GM21825 (cell line): ENCODE data around the gene GPN3.
"Not testable (repeated sequence)": the region's sequence is repeated elsewhere in the genome, so short reads cannot be mapped to it uniquely, and the experiment has no call there.

Experiments used
- ATAC-seq: cut with Tn5 transposase; IDR thresholded peaks from one replicate; pipeline ENCODE4 v1.9.1; 2021; ENCODE audit warnings: mild to moderate bottlenecking, moderate library complexity; ENCODE audit not compliant: unreplicated experiment

GPN3 gene

DNA sequence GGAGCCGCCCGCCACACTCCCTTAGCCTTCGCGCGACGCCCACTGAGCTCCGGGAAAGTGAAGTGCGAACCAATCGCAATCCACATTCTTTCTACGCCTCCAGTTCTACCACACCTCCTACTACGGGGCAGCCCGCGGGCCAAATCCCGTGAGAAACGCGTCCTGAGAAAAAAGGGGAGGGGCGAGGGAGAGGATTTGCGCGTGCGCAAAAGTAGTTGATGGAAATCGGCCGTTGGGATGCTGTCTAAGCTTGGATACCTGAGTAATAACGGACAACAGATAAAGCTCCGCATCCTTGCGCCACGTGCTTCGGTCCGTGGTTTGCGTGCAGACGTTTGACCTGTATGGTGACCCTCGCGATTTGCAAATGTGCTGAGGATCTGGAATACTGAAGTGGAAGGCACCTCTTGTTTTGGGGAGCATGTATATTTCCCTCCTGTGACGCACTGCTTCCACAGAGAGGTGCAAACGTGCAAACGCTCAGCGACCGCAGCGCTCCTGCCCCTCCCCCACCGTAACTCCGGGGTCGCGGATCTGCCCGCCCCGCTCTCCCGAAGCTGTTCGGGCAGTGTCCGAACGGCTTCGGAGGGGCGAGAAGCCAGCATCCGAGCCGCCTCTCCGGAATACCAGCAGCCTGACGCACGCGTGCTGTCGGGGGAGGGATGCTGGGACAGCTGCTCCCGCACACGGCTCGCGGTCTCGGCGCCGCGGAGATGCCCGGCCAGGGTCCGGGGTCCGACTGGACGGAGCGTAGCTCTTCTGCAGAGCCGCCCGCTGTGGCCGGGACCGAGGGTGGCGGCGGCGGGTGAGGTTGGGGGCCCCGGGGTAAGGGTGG, at the start of gene GPN3, which contains the start of gene FAM216A:
Gene GPN3 (minus strand): TSS at position 44 of the 835 bp plus-strand sequence. CDS start 54 bp downstream, outside the sequence.
Gene FAM216A (plus strand): TSS at position 632 of the 835 bp plus-strand sequence. CDS start 31 bp downstream, at position 663.
- ATAC-seq: peak; percentile 72

DNA sequence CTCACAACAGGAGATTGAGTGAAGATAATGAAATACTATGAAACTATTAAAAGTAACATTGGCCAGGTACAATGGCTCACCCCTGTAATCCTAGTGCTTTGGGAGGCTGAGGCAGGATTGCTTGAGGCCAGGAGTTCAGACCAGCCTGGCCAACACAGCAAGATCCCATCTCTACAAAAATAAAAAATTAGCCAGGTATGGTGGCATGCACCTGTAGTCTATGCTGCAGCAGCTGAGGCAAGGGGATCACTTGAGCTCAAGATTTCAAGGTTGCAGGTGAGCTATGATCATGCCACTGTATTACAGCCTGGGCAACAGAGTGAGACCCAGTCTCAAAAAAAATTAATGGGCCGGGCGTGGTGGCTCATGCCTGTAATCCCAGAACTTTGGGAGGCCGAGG, 48.9 kb upstream of the GPN3 start:
- no peak for ATAC-seq

DNA sequence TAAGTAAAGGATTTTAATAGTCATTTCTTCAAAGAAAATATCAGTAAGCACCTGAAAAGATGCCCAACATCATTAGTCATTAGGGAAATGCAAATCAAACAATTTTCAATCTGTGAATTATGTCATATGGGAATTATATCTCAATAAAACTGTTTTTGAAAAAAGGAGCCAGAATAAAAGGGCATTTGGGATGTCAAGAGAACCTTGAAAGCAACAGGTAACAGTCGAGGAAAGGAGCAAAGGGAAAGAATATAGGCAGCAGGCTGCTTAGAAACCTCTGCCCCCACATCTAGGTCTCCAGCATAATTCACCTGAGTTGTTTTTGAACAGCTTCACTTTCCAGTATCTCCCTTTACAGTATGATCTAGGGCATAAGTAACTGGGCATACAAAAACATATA, 46.3 kb upstream of the GPN3 start:
- no peak for ATAC-seq

DNA sequence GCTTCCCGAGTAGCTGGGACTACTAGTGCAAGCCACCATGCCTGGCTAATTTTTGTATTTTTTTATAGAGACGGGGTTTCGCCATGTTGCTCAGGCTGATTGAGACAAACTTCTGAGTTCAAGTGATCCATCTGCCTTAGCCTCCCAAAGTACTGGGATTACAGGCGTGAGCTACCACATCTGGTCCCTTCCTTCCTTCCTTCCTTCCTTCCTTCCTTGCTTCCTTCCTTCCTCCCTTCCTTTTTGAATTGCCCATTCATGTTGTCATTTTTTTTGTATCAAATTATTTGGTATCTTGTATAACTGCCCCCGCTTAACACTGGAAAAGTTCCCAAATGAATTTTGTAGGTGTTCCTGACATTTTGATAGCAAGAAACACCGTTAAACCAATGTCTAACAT, 45.8 kb upstream of the GPN3 start:
- ATAC-seq: no peak

DNA sequence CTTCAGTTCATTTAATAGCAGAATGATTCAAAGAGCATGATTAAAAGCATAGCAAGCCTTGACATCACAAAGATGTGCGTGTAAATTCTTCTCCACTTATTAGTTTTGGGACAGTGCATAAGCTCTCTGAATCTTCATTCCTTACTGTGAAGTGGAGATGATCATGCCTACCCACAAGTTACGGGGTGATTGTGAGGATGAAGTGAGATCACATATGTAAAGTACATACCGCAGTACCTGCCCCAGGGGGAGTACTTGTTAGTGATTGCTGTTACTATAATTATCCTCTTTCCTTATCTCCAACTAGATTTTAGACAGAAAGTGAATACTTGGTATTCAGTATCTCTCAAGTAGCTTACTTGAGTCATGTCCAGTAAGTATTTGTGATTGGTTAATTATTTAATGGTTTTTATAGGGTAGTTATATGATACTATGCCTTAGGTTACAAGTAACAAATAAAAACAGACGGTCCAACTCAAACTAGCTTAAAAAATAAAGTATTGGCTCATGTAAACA, 40.1 kb upstream of the GPN3 start:
- no peak for ATAC-seq

DNA sequence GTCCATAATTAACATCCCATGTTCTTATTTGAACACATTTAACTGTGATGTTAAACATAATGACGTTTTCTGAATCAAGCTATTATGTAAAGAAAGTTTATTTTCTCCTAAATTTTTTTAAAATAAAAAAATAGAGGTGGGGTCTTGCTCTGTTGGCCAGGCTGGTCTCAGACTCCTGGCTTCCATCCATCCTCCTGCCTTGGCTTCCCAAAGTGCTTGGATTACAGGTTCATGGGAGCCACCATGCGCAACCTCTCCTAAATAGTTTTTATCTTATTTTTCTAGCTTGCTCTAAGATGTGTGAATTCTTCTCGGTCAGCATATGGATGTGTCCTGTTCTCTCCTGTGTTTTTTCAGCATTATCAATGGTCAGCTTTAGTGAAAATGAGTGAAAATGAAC, 37.3 kb upstream of the GPN3 start:
- ATAC-seq: no peak

DNA sequence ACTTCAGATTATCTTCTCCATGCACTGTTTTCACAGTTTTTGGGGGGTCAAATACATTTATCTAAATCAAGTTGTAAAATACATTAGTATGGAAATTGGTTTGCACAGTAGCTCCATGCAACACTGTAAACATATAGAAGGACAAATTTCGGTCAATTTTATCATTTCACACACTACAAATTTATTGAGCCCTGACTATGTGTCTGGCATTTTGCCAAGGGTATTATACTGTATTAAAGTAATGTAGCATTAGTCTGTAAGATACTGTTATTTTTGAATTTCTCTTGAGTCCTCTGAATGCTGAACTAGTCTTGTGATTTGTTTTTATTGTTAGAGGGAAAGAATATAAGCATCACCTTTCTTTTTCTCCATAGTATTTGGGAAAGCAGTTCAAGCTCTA, 35.4 kb upstream of the GPN3 start:
- ATAC-seq: no peak

DNA sequence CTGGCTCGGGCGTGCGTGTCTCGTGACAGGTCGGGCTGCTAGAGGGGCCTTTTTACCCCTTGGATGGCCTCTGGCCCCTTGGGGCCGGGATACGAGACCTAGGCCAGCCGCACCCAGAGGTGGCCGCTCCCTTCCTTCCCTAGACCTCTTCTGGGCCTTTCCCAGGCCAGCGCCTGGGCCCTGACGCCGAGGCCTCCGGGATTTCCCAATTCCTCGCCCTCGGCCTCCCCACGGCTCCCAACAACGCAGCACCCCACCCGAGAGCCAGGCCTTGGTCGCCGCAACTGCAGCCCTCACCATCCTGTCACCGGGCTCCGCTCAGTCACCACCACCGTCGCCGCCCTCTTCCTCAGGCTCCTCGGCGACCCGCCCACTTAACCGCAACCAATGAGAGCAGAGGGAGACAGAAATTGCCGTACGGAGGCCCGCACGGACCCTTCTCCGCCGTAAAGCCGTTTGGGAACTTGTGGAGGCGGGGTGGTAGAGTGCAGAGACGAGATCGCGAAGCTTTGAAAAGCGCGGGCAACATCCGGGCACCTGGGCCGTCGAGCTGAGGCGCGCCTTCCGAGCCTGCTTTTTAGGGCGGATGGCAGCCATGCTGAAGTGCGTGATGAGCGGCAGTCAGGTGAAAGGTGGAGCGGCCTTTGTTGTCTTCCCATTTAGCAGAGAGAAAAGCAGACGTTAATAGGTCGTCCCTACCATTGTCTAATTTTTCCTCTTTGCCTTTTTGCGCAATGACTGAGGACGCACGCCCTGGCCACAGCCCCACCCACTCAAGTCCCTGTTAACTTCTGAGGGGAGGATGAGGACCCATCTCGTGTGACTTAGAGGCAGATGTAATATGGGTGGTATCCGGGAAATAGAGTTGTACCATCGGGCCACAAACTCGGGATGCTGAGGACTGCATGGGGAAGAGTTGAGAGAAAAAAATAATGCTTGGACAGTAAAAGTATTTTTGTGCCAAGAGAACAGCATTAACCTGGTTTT, 34.0 kb upstream of the GPN3 start, which contains the start of the genes RAD9B and VPS29:
Gene RAD9B (plus strand): TSS at position 580 of the 987 bp plus-strand sequence. CDS start 7 bp downstream, at position 587.
Gene VPS29 (minus strand): TSS at position 360 of the 987 bp plus-strand sequence. CDS start 60 bp downstream, at position 300.
- peak; percentile 90 for ATAC-seq

DNA sequence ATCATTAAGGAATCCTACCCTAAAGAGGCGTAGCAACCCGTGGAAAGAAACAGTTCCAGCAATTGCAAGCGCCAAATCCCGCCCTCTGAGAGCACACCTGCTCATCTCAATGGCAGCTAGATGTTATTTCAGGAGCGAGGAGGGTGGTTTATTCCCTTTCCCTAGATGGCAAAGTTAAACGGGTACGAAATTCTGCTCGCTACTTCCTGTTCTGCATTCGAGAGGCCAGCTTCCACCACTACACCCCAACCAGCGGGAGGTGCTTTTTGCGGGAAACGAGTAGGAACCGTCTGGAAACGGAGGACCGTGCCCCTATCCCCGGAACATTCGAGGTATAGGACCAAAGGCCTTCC, 33.3 kb upstream of the GPN3 start:
- ATAC-seq: peak; percentile 6

DNA sequence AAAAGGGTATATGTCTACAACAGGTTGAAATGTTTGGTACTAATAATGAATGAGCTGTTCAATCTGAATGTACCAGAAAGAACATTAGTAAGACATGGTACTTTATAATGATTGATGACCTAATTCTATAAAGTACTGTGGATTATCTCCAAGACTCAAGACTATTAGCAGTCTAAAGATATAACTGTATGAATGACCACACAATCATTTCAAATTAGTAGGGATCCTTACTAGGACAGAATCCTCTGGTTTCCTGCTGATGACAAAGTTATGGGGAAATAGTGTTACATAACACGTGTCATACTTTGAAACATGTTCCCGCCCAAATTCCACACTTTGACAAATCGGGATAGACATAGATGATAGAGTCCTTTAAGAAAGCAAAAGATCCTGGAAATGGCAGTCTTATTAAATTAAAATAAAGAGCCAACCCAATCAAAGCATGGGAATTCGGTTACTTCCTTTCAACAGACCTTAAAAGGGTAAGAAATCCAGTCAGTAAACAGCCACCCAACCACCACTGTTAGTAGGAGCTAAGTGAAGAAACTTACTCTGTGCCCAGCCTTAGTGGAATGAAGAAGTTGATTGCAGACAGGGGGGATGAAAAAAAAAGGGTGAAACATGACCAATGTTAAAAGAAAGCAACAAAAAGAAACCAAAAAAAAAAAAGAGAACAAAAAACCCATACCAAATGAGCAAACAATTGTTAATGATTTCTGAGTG, 31.1 kb upstream of the GPN3 start:
- ATAC-seq: no peak

DNA sequence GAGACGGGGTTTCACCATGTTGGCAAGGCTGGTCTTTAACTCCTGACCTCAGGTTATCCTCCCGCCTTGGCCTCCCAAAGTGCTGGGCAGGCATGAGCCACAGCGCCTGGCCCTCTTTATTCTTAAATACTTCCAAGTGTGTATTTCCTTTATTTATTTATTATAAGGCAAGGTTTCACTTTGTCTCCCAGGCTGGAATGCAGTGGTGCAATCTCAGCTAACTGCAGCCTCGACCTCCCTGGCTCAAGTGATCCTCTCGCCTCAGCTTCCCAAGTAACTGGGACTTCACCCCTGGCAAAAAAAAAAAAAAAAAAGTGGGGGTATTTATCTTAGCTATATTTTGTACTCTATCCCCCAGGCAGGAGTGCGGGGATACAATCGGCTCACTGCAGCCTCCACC, 7.4 kb upstream of the GPN3 start:
- no peak for ATAC-seq

DNA sequence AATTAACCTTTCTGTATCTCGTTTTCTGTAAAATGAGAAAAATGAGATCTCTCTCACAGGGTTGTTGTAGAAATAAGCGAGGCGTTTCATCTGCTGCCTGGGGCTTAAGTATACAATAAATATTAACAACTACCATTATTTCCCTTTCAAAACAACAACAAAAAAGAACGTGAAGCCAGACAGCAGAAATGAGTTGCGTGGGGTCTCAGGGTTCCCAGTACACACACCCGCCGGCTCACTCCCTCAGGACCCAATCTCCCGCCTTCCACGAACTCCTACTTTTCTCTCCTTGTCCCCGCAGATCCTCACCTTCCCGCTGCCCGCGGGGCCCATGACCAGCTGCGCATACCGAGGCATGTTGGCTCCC, 227 bp downstream of the GPN3 start:
- no peak for ATAC-seq

DNA sequence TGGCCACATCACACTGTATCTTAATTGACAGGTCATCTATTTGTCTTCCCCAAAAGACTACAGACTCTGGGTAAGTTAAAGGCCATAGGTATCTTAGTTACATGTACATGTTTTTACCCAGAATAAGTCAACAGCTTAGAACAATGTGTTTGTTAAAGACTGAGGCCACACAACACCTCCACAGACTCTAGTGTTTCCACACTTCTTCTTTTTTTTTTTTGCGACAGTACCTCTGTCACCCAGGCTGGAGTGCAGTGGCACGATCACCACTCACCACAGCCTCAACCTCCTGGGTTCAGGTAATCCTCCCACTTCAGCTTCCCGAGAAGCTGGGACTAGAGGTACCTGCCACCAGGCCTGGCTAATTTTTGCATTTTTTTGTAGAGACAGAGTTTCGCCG, 1.3 kb downstream of the GPN3 start:
- no peak for ATAC-seq

DNA sequence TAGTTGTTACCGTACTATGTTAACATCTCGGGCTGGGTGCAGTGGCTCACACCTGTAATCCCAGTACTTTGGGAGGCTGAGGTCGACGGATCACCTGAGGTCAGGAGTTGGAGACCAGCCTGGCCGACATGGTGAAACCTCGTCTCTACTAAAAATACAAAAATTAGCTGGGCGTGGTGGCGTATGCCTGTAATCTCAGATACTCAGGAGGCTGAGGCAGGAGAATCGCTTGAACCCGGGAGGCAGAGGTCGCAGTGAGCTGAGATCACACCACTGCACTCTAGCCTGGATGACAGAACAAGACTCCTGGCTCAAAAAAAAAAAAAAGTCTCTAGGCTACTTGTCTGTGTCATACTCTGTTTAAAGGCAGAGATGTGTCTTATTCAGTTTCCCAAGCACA, 2.3 kb downstream of the GPN3 start:
- not testable (repeated sequence) for ATAC-seq

DNA sequence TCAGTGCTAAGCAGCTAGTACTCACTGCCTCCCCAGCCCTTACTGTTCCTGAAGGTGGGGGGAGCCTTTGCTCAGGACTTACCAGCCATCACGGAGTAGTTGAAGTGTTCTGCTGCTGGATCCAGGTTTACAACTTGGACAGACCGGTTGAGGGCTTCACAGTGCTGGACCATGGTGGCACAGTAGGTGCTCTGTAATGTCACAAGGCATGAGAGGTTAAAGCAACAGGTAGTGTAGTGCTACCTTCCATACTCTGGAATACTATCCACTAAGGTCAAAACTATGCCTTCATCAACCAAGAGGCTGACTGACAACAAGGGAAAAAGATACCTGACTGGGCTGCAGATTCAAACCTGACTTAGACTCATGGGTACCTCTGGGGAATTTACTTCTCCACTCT, 3.0 kb downstream of the GPN3 start:
- ATAC-seq: no peak

DNA sequence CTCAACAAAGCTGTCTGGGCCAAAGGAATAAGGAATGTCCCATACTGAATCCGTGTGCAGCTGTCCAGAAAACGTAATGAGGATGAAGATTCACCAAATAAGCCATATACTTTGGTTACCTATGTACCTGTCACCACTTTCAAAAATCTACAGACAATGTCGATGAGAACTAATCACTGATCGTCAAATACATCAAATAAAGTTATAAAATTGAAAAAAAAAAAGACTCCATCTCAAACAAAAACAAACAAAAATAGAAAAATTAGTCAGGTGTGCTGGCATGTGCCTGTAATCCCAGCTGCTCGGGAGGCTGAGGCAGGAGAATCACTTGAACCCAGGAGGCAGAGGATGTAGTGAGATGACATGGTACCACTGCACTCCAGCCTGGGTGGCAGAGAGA, 6.9 kb downstream of the GPN3 start:
- not testable (repeated sequence) for ATAC-seq

DNA sequence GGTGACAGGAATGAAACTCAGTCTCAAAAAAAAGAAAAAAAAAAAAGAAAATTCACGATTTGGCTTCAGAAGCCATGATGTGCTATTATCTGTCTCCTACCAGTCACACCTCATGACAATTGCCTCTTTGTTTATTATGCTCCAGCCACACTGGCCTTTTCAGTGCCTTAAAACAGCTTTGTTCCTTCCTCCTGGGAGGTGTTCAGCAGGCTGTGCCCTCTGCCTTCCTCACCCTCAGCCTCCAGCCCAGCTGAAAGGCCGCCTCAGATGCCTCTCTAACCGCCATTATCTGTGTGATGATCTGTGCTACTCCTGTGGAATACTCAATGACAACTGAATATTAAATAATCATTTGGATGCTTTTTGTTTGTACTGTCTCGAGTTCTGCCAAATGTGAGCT, 9.3 kb downstream of the GPN3 start:
- ATAC-seq: no peak

DNA sequence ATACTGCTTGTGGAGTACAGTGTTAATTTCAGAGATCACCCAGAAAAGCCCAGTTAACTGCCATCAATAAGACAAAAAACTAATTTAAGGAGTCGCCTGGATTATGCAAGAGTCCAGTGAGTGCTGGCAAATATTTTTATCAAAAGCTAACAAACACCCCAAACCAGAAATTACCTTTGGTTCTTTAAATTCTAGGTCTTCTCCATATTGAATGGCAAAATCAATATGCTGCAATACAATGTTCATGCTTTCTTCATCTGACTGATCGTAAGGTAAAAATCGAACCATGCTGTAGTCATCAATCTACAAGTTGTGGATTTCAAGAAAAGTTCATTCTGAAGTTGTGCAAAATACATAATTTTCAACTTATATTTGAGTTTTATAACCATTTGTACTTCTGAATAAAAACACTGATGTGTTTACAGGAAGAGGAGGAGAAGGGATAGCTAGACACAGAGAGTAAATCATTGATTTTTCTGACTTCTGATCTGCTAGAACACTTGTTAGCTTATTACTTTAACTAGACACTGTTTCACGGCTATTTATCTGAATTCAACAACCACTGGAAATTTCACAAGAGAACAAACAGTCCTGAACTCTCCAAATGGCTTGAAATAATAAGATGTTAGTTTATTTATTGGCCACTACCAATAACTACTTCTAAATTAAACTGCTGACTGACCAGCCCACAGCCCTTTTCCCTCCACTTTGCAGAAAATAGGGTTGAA, 14.3 kb downstream of the GPN3 start:
- ATAC-seq: no peak

DNA sequence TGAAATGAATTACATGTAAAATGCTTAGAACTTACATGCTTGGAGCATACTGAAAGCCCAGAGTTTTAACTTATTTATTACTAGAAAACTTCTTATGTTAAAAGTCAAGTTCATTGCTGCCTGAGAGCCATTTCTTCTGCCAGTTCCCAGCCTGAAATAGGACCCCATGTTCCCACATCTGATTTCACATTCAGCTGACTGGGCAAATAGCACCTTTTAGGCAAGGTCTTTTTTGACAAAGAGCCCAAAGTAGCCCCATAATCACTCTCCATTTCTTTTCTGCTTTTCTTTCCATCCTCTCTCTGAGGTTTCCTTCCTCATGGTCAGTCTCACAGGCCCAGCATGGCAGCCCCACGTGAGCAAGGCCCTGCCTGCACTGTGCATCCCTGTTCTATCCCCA, 16.8 kb downstream of the GPN3 start:
- ATAC-seq: no peak
